ENCODE measurements around the gene OSBPL10.

- no peak for TF ChIP-seq CTCF (IDR thresholded peaks at IDR 0.05)
- TF ChIP-seq POLR2AphosphoS5 (IDR thresholded peaks at IDR 0.05) = no peak
- no peak for TF ChIP-seq POLR2A (IDR thresholded peaks at IDR 0.05)
- no peak for TF ChIP-seq EP300 (IDR thresholded peaks at IDR 0.05)
These were observed 133.3 kb downstream of the OSBPL10 start for GRCh38 chr3:31847760-31848159.
